Activated CD4-positive, alpha-beta T cell treated with anti-CD3 and anti-CD28 coated beads, Interleukin-2, amount 10 ng/mL, durations not matched to agents 7 days and 5 days (primary cell): ENCODE results near the gene B4GALT5. TPM values are rescaled to one million over a fixed set of nuclear protein-coding genes. Genes with fewer than 3 reads are reported as not detected.

Experiments
- CTCF ChIA-PET: fragments of 350-600 bp; sonication (Branson Sonifier 250); formaldehyde crosslinking; loops from one replicate; lab custom pipeline; 2021; ENCODE audit warnings: antibody characterized with exemption; lab: Charles Lee
- POLR2A ChIA-PET: fragments of 350-600 bp; sonication (Branson Sonifier 250); formaldehyde crosslinking; loops from one replicate; lab custom pipeline; 2021; ENCODE audit warnings: antibody characterized with exemption; lab: Charles Lee
- DNase-seq: peaks from one replicate; pipeline ENCODE4 v3.0.0-alpha.2; 2020
- H3K27ac Mint-ChIP-seq: one replicate; pipeline ENCODE4 v1.8.0; 2021; ENCODE audit warnings: mild to moderate bottlenecking, moderate library complexity, mixed read lengths
- H3K27me3 Mint-ChIP-seq: one replicate; pipeline ENCODE4 v1.8.0; 2021; ENCODE audit warnings: mixed read lengths
- H3K36me3 Mint-ChIP-seq: one replicate; pipeline ENCODE4 v1.8.0; 2021; ENCODE audit warnings: low read depth, mixed read lengths
- H3K4me1 Mint-ChIP-seq: one replicate; pipeline ENCODE4 v1.8.0; 2021; ENCODE audit warnings: mixed read lengths
- H3K4me3 Mint-ChIP-seq: one replicate; pipeline ENCODE4 v1.8.0; 2021; ENCODE audit warnings: mild to moderate bottlenecking, moderate library complexity, mixed read lengths
- H3K9me3 Mint-ChIP-seq: one replicate; pipeline ENCODE4 v1.8.0; 2021; ENCODE audit warnings: mixed read lengths
- total RNA-seq, 2 experiments: library from RNA; stranded (reverse); gene quantifications; one replicate each; pipeline ENCODE4 v1.2.3, GENCODE V29; 2021

Gene B4GALT5
- total RNA-seq, 2 experiments from 2014 or later: 11.2 to 14.3 TPM

DNA sequence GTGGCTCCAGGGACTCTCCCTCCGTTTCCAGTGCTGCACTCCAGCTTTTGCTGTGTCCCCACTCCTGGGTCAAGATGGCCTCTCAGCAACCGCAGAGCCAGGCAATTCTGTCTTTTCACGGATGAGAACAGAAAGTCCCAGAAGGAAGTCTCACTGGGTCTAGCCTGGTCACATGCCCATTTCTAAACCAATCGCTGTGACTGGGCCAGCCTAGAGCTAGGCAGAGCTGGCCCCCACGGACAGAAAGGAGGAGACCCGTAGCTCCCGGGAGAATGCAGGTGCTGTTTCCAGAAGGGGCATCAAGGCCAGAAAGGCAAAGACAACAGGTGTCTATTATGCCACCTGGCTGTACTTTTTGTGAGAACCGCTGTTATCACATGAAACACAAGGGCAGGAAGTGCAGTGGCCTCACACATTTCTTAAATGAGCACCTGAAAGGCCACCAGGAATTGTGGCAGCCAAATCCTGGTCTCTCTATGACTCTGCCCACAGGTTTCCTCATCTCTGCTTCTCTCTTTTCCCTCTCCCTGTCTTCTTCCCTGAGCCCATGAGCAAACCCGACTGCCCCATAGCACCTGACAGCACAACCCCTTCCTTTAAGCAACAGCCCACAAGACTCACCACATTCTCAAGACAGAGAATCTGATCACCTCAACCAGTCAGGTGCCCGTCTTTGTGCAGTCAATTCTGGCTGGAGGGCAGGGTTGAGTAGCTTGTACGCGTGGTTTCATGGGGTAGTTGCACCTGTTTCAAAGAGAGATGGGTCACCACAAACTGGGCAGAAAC lies 37.1 kb upstream of the B4GALT5 start:
- Mint-ChIP-seq H3K4me3 (no peak overlapping the region), H3K27ac (no peak overlapping the region), H3K9me3 (no peaks in the 10 kb centered on the region), H3K36me3 (no peaks in the 10 kb centered on the region), H3K4me1 (peaks cover 11% of the 10 kb centered on the region), H3K27me3 (peaks cover 37% of the 10 kb centered on the region)
- ChIA-PET POLR2A (no interaction called here), CTCF (interaction anchor here (0.7 to 1.2 kb wide), 3 partner anchors 9 to 140 kb away, joined by 3 to 4 read pairs (median 3); no protein-coding TSS in a partner anchor)
- DNase-seq: peak; percentile 26

DNA sequence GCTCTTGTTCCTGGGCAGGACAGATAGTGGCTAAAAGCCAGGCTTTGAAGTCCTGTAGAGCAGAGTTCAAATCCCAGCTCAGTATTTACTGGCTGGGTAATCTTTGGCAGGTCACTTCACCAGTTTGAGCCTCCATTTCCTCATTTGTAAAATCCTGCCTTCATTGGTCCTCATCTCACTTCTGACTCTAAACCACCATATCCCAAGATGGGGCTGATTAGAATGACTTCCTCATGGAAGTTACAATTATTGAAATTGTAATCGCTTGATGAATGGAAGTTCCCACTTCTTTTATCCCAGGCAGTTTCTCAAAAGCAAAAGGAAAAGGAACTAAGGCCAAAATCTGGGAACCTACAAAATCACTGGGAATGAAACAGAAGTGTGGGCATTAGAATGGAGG lies 35.9 kb upstream of the B4GALT5 start:
- H3K27ac Mint-ChIP-seq: no peak overlapping the region
- H3K4me3 Mint-ChIP-seq: no peak overlapping the region
- H3K36me3 Mint-ChIP-seq: no peaks in the 10 kb centered on the region
- peaks cover 11% of the 10 kb centered on the region for H3K4me1 Mint-ChIP-seq
- peaks cover 35% of the 10 kb centered on the region for H3K27me3 Mint-ChIP-seq
- ChIA-PET POLR2A (no interaction called here), CTCF (interaction anchor here (0.7 to 0.8 kb wide), 3 partner anchors 17 to 209 kb away, joined by 3 to 4 read pairs (median 3); no protein-coding TSS in a partner anchor)
- no peaks in the 10 kb centered on the region for H3K9me3 Mint-ChIP-seq
- no peak for DNase-seq

- no peak for DNase-seq
- CTCF ChIA-PET: no interaction called here
- H3K36me3 Mint-ChIP-seq: no peaks in the 10 kb centered on the region
- peaks cover 11% of the 10 kb centered on the region for H3K4me1 Mint-ChIP-seq
- H3K4me3 Mint-ChIP-seq: no peak overlapping the region
- no peaks in the 10 kb centered on the region for H3K9me3 Mint-ChIP-seq
- POLR2A ChIA-PET: no interaction called here
- peaks cover 31% of the 10 kb centered on the region for H3K27me3 Mint-ChIP-seq
- no peak overlapping the region for H3K27ac Mint-ChIP-seq
These were observed 34.8 kb upstream of the B4GALT5 start for GRCh38 chr20:49748525-49748838.

- Mint-ChIP-seq H3K4me3 (no peak overlapping the region), H3K9me3 (no peaks in the 10 kb centered on the region), H3K27ac (no peak overlapping the region), H3K4me1 (peaks cover 11% of the 10 kb centered on the region), H3K27me3 (peaks cover 29% of the 10 kb centered on the region), H3K36me3 (no peaks in the 10 kb centered on the region)
- DNase-seq: no peak
- POLR2A ChIA-PET: no interaction called here
- CTCF ChIA-PET: interaction anchor here (1.3 kb wide), 1 partner anchor 63 kb away, joined by 3 read pairs; no protein-coding TSS in a partner anchor
These were observed 34.2 kb upstream of the B4GALT5 start for GRCh38 chr20:49747707-49748524.

DNA sequence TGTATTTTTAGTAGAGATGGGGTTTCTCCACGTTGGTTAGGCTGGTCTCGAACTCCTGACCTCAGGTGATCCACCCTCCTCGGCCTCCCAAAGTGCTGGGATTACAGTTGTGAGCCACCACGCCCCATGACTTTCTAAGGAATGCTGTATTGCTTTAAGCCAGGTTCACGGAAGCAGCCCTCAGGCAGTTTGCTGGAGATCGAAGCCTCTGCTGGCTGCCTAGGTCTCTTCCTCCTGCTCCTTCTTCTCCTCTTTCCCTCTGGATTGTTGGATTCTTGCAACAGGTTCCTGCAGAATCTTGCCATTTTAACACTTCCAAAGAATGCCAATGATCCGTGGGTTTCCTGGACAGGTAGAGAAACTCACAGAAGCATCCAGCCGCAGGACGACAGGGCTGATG lies 29.3 kb upstream of the B4GALT5 start:
- ChIA-PET POLR2A (no interaction called here), CTCF (no interaction called here)
- Mint-ChIP-seq H3K36me3 (no peaks in the 10 kb centered on the region), H3K4me3 (no peak overlapping the region), H3K4me1 (no peaks in the 10 kb centered on the region), H3K27ac (no peak overlapping the region), H3K27me3 (peaks cover 20% of the 10 kb centered on the region), H3K9me3 (no peaks in the 10 kb centered on the region)
- no peak for DNase-seq

GRCh38 chr20:49741977-49742376 lies 28.3 kb upstream of the B4GALT5 start:
- ChIA-PET CTCF (interaction anchor here (1.1 to 1.9 kb wide), 2 partner anchors 9 to 12 kb away, joined by 3 to 6 read pairs; no protein-coding TSS in a partner anchor), POLR2A (no interaction called here)
- H3K27ac Mint-ChIP-seq: no peak overlapping the region

GRCh38 chr20:49740807-49741206 lies 27.1 kb upstream of the B4GALT5 start:
- H3K27ac Mint-ChIP-seq: no peak overlapping the region
- DNase-seq: no peak
- POLR2A ChIA-PET: no interaction called here

More at GRCh38 chr20:49741977-49742376, 28.3 kb upstream of the B4GALT5 start:
- no peaks in the 10 kb centered on the region for H3K4me1 Mint-ChIP-seq
- H3K4me3 Mint-ChIP-seq: no peak overlapping the region
- no peak for DNase-seq
- H3K36me3 Mint-ChIP-seq: no peaks in the 10 kb centered on the region
- peaks cover 24% of the 10 kb centered on the region for H3K27me3 Mint-ChIP-seq
- H3K9me3 Mint-ChIP-seq: no peaks in the 10 kb centered on the region

GRCh38 chr20:49739042-49739441 lies 25.4 kb upstream of the B4GALT5 start:
- H3K9me3 Mint-ChIP-seq: no peaks in the 10 kb centered on the region
- no peak overlapping the region for H3K4me3 Mint-ChIP-seq
- ChIA-PET CTCF (no interaction called here), POLR2A (interaction anchor here (0.6 kb wide), 1 partner anchor 128 kb away, joined by 3 read pairs; no protein-coding TSS in a partner anchor)
- no peaks in the 10 kb centered on the region for H3K36me3 Mint-ChIP-seq
- no peak for DNase-seq
- no peaks in the 10 kb centered on the region for H3K4me1 Mint-ChIP-seq
- H3K27me3 Mint-ChIP-seq: peaks cover 24% of the 10 kb centered on the region
- H3K27ac Mint-ChIP-seq: no peak overlapping the region

More at GRCh38 chr20:49740807-49741206, 27.1 kb upstream of the B4GALT5 start:
- Mint-ChIP-seq H3K27me3 (peaks cover 25% of the 10 kb centered on the region), H3K4me3 (no peak overlapping the region), H3K4me1 (no peaks in the 10 kb centered on the region), H3K36me3 (no peaks in the 10 kb centered on the region), H3K9me3 (no peaks in the 10 kb centered on the region)
- CTCF ChIA-PET: interaction anchor here (1.1 to 1.9 kb wide), 2 partner anchors 10 to 14 kb away, joined by 3 to 6 read pairs; no protein-coding TSS in a partner anchor

DNA sequence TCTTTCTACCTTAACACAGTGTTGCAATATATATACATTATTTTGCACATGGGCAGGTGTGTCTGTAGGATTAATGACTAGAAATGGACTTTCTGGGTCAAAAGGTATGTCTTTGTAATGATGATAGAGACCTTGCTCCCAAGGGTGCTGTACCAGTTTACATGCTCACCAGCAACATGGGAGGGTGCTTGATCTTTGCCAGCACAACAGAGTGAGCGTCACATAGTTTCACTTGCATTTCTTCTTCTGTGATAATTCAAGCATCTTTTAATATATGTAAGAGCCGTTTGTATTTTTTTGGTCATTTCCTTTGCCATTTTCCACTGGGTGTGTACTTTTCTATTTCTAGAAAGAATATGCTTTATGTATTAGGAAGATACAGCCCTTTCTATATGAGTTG lies 23.6 kb upstream of the B4GALT5 start:
- ChIA-PET CTCF (interaction anchor here (1.1 to 1.2 kb wide), 2 partner anchors 17 to 87 kb away, joined by 3 read pairs; no protein-coding TSS in a partner anchor), POLR2A (no interaction called here)
- Mint-ChIP-seq H3K36me3 (no peaks in the 10 kb centered on the region), H3K27ac (no peak overlapping the region), H3K4me3 (no peak overlapping the region), H3K27me3 (peaks cover 25% of the 10 kb centered on the region), H3K9me3 (no peaks in the 10 kb centered on the region), H3K4me1 (no peaks in the 10 kb centered on the region)
- DNase-seq: no peak

- ChIA-PET POLR2A (no interaction called here), CTCF (interaction anchor here (0.5 kb wide), 1 partner anchor 10 kb away, joined by 3 read pairs; no protein-coding TSS in a partner anchor)
- H3K9me3 Mint-ChIP-seq: no peaks in the 10 kb centered on the region
These were observed 16.1 kb upstream of the B4GALT5 start for GRCh38 chr20:49729780-49730179.

DNA sequence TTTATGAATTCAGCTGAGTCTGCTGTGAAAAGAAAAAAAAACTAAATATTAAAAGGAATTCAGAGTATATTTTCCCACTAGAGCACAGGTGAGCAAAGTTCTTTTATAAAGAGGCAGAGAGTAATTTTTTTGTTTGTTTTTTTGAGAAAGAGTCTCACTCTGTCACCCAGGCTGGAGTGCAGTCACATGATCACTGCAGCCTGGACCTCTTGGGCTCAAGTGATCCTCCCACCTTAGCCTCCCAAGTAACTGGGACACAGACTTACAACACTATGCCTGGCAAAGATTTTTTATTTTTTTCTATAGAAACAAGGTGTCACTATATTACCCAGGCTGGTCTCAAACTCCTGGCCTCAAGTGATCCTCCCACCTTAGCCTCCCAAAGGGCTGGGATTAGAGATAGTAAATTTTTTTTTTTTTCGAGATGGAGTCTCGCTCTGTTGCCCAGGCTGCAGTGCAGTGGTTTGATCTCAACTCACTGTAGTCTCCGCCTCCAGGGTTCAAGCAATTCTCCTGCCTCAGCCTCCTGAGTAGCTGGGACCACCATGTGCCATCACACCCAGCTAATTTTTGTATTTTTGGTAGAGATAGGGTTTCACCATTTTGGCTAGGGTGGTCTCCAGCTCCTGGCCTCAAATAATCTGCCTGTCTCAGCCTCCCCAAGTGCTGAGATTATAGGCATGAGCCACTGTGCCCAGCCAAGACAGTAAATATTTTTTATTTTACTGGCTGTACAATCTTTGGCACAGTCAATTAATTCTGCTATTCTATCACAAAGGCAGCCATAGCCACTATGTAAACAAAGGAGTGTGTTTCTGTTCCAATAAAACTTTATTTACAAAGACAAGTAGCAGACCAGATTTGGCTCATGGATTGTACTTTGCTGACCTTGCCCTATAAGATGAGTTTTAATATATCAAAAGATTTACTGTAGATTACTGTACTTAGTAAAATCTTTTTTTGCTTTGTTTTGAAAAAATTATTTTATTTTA lies 14.5 kb upstream of the B4GALT5 start:
- H3K36me3 Mint-ChIP-seq: no peaks in the 10 kb centered on the region
- no peak overlapping the region for H3K4me3 Mint-ChIP-seq
- CTCF ChIA-PET: no interaction called here
- H3K27me3 Mint-ChIP-seq: peaks cover 4% of the 10 kb centered on the region
- peaks cover 17% of the 10 kb centered on the region for H3K4me1 Mint-ChIP-seq
- no peak overlapping the region for H3K27ac Mint-ChIP-seq
- POLR2A ChIA-PET: no interaction called here
- H3K9me3 Mint-ChIP-seq: no peaks in the 10 kb centered on the region
- DNase-seq: no peak

More at GRCh38 chr20:49729780-49730179, 16.1 kb upstream of the B4GALT5 start:
- Mint-ChIP-seq H3K27me3 (peaks cover 7% of the 10 kb centered on the region), H3K4me1 (peaks cover 11% of the 10 kb centered on the region), H3K36me3 (no peaks in the 10 kb centered on the region), H3K4me3 (no peak overlapping the region), H3K27ac (no peak overlapping the region)
- DNase-seq: no peak

- POLR2A ChIA-PET: no interaction called here
- CTCF ChIA-PET: no interaction called here
- no peaks in the 10 kb centered on the region for H3K9me3 Mint-ChIP-seq
- H3K4me3 Mint-ChIP-seq: no peak overlapping the region
- peaks cover 17% of the 10 kb centered on the region for H3K4me1 Mint-ChIP-seq
- H3K27ac Mint-ChIP-seq: no peak overlapping the region
- no peaks in the 10 kb centered on the region for H3K36me3 Mint-ChIP-seq
- H3K27me3 Mint-ChIP-seq: peaks cover 2% of the 10 kb centered on the region
- no peak for DNase-seq
These were observed 13.8 kb upstream of the B4GALT5 start for GRCh38 chr20:49727478-49727877.
